ENCODE measurements around the gene CPSF4L. TPM values are rescaled to one million over a fixed set of nuclear protein-coding genes. Genes with fewer than 3 reads are reported as not detected.

Gene CPSF4L
- total and polyA plus RNA-seq, 2 of the 13 experiments (the other 11 are each of a cell fraction or from before 2014, with no cell fraction given), result 0.73 to 1.6 TPM

DNA sequence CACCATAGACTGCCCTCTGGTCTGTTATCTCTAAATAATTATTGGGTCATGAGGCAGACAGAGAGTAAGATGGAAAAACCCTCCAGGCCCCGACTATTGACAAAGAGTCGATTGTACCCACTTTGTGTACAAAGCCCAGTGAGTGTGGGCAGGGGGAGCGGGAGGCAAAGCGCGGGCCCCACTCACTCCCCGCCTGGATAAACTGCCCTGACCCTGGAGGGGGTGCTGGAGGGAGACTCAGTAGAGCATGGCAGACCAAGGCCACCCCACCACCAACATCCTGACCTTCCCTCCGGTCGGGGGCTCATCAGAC is 11.2 kb upstream of the CPSF4L start (continued):
- TF ChIP-seq POGK (CRISPR knock-in tag; conservative IDR thresholded peaks at IDR 0.05) (peak; percentile 83), ZNF781 (CRISPR knock-in tag; IDR thresholded peaks at IDR 0.05; ENCODE audit: borderline replicate concordance, not compliant biosample characterization) (no peak), ZBTB7A (CRISPR knock-in tag; IDR thresholded peaks at IDR 0.05) (peak; percentile 77), ZNF609 (CRISPR knock-in tag; IDR thresholded peaks at IDR 0.05; ENCODE audit: borderline replicate concordance) (peak; percentile 93), POLR2AphosphoS2 (IDR thresholded peaks at IDR 0.05; ENCODE audit: low read depth, low read length) (no peak), NONO (IDR thresholded peaks at IDR 0.05) (no peak), NONO (CRISPR knock-in tag; conservative IDR thresholded peaks at IDR 0.05) (peak; percentile 72; the same call in 1 of the 2 replicates), KDM5A (IDR thresholded peaks at IDR 0.05; ENCODE audit: borderline replicate concordance, low read length) (no peak), ZSCAN30 (CRISPR knock-in tag; IDR thresholded peaks at IDR 0.05) (no peak), HNF4A (CRISPR knock-in tag; IDR thresholded peaks at IDR 0.05) (peak; percentile 84), ZSCAN12 (CRISPR knock-in tag; IDR thresholded peaks at IDR 0.05) (no peak), ZNF253 (CRISPR knock-in tag; IDR thresholded peaks at IDR 0.05; ENCODE audit: borderline replicate concordance) (no peak), ZNF543 (CRISPR knock-in tag; IDR thresholded peaks at IDR 0.05) (0 out of 2 replicates have a peak, but pooled peaks have one; percentile 50), SMARCC2 (IDR thresholded peaks at IDR 0.05) (no peak), MYNN (CRISPR knock-in tag; IDR thresholded peaks at IDR 0.05; ENCODE audit: low read depth) (no peak), SPEN (CRISPR knock-in tag; IDR thresholded peaks at IDR 0.05; ENCODE audit: low read depth) (peak; percentile 64; the same call in 1 of the 2 replicates), KLF16 (CRISPR knock-in tag; IDR thresholded peaks at IDR 0.05) (peak in 1 of 2 experiments; percentile 58; a peak in 2 of 4 replicates), FOSL1 (CRISPR knock-in tag; IDR thresholded peaks at IDR 0.05; ENCODE audit: borderline replicate concordance) (no peak), ZNF883 (CRISPR knock-in tag; IDR thresholded peaks at IDR 0.05; ENCODE audit: not compliant biosample characterization) (no peak), IRF1 (CRISPR knock-in tag; IDR thresholded peaks at IDR 0.05; ENCODE audit: low read depth) (no peak), RXRB (CRISPR knock-in tag; IDR thresholded peaks at IDR 0.05; ENCODE audit: borderline replicate concordance) (peak; percentile 97), BRD4 (CRISPR knock-in tag; IDR thresholded peaks at IDR 0.05) (peak; percentile 72)
- TF ChIP-seq, protein P1, sequence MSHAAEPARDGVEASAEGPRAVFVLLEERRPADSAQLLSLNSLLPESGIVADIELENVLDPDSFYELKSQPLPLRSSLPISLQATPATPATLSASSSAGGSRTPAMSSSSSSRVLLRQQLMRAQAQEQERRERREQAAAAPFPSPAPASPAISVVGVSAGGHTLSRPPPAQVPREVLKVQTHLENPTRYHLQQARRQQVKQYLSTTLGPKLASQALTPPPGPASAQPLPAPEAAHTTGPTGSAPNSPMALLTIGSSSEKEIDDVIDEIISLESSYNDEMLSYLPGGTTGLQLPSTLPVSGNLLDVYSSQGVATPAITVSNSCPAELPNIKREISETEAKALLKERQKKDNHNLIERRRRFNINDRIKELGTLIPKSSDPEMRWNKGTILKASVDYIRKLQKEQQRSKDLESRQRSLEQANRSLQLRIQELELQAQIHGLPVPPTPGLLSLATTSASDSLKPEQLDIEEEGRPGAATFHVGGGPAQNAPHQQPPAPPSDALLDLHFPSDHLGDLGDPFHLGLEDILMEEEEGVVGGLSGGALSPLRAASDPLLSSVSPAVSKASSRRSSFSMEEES (CRISPR knock-in tag; IDR thresholded peaks at IDR 0.05), result peak; percentile 93

Data from HepG2 (cell line).